Vagina (tissue), 2 donors: ENCODE data around the gene VASN.

Experiments used
- CTCF ChIP-seq, 3 experiments: fragments of 450-650 bp in 2 of 3; fragments of 200-600 bp in 1 of 3; sonication (generic) in 1 of 3; IDR thresholded peaks; one replicate each; pipeline ENCODE4 v1.5.1; 2017 to 2019; ENCODE audit warnings: antibody characterized with exemption in 3 of 3, mild to moderate bottlenecking in 2 of 3, moderate library complexity in 2 of 3
- POLR2A ChIP-seq, 2 donors: fragments of 450-650 bp; IDR thresholded peaks; one replicate each; pipeline ENCODE4 v1.6.1; 2017; ENCODE audit warnings: antibody characterized with exemption in 2 of 2, mild to moderate bottlenecking in 2 of 2, moderate library complexity in 2 of 2
- POLR2AphosphoS5 ChIP-seq, 2 donors: sonication (generic); formaldehyde crosslinking; IDR thresholded peaks; one replicate each; pipeline ENCODE4 v1.9.0; 2017; ENCODE audit warnings: antibody characterized with exemption in 2 of 2, mild to moderate bottlenecking in 2 of 2, low read depth in 1 of 2; ENCODE audit not compliant: insufficient read depth in 1 of 2

- TF ChIP-seq POLR2A (IDR thresholded peaks at IDR 0.05) (peak in 1 of 2 donors; percentile 18), CTCF (IDR thresholded peaks at IDR 0.05) (no peak), POLR2AphosphoS5 (IDR thresholded peaks at IDR 0.05; ENCODE audit: insufficient read depth in 1 of 2, low read depth in 1 of 2) (peak; percentile 22 to 86)
These were observed 2.5 kb downstream of the VASN start for GRCh38 chr16:4373909-4374742.
